Ascending aorta (tissue), 2 donors: ENCODE measurements around the gene PGC. TPM values are rescaled to one million over a fixed set of nuclear protein-coding genes. Genes with fewer than 3 reads are reported as not detected.

Experiments
- DNase-seq, 2 donors: peaks; one replicate each; pipeline ENCODE4 v3.0.0-alpha.2; 2019; ENCODE audit warnings: low spot score in 2 of 2
- H3K27ac ChIP-seq, 2 donors: fragments of 200-600 bp; sonication (generic); one replicate each; pipeline ENCODE4 v1.5.1; 2016 to 2017; ENCODE audit warnings: mild to moderate bottlenecking in 1 of 2
- H3K27me3 ChIP-seq: fragments of 200-600 bp; sonication (generic); one replicate; pipeline ENCODE4 v1.5.1; 2017
- H3K36me3 ChIP-seq, 2 donors: fragments of 200-600 bp; sonication (generic); one replicate each; pipeline ENCODE4 v1.5.1; 2016
- H3K4me1 ChIP-seq, 2 donors: fragments of 200-600 bp; sonication (generic); one replicate each; pipeline ENCODE4 v1.5.1; 2016 to 2017; ENCODE audit warnings: mild to moderate bottlenecking in 1 of 2
- H3K4me3 ChIP-seq, 2 donors: fragments of 200-600 bp; sonication (generic); one replicate each; pipeline ENCODE4 v1.5.1; 2016 to 2017; ENCODE audit warnings: mild to moderate bottlenecking in 1 of 2
- H3K9me3 ChIP-seq, 2 donors: fragments of 200-600 bp; sonication (generic); one replicate each; pipeline ENCODE4 v1.5.1; 2016
- CTCF ChIP-seq, 3 experiments: fragments of 200-600 bp in 2 of 3; fragments of 450-650 bp in 1 of 3; sonication (generic) in 2 of 3; IDR thresholded peaks; one replicate each; pipeline ENCODE4 v1.5.1; 2016 to 2019; ENCODE audit warnings: antibody characterized with exemption in 3 of 3, mild to moderate bottlenecking in 1 of 3, moderate library complexity in 1 of 3
- intact Hi-C: fragments of 100-400 bp; cut with DNase I; formaldehyde crosslinking; loops from one replicate; pipeline ENCODE4 v1.15.1; 2023
- total RNA-seq: library from RNA; depleted of rRNA; stranded (reverse); fragments of >200 nt; gene quantifications from one replicate; pipeline ENCODE4 v1.1.0, GENCODE V29; 2016

PGC gene
- total RNA-seq, 1 donor from 2014 or later: 0.53 TPM

GRCh38 chr6:41720783-41721182 lies 26.4 kb downstream of the PGC start:
- intact Hi-C loops: no loop called here
- no peaks in the 10 kb centered on the region for H3K36me3 ChIP-seq
- no peak overlapping the region for H3K27ac ChIP-seq
- no peaks in the 10 kb centered on the region for H3K27me3 ChIP-seq
- H3K4me1 ChIP-seq: peaks cover 7 to 48% of the 10 kb centered on the region in 2 donors
- H3K9me3 ChIP-seq: no peaks in the 10 kb centered on the region
- DNase-seq: no peak
- no peak for TF ChIP-seq CTCF (IDR thresholded peaks at IDR 0.05)
- H3K4me3 ChIP-seq: no peak overlapping the region

- TF ChIP-seq CTCF (IDR thresholded peaks at IDR 0.05): no peak
- DNase-seq: no peak
- Histone ChIP-seq H3K9me3 (no peaks in the 10 kb centered on the region), H3K4me3 (no peak overlapping the region), H3K27ac (no peak overlapping the region), H3K36me3 (no peaks in the 10 kb centered on the region), H3K27me3 (no peaks in the 10 kb centered on the region), H3K4me1 (peaks cover 7 to 47% of the 10 kb centered on the region in 2 donors)
- intact Hi-C loops: no loop called here
Observed at GRCh38 chr6:41720262-41720620, 27.0 kb downstream of the PGC start.

- intact Hi-C loops: no loop called here
- no peak for TF ChIP-seq CTCF (IDR thresholded peaks at IDR 0.05)
- H3K27ac ChIP-seq: no peak overlapping the region
- H3K4me1 ChIP-seq: peaks cover 7 to 41% of the 10 kb centered on the region in 2 donors
- H3K36me3 ChIP-seq: no peaks in the 10 kb centered on the region
- no peak for DNase-seq
- H3K27me3 ChIP-seq: no peaks in the 10 kb centered on the region
- H3K4me3 ChIP-seq: no peak overlapping the region
- H3K9me3 ChIP-seq: no peaks in the 10 kb centered on the region
Observed at GRCh38 chr6:41719436-41720261, 27.5 kb downstream of the PGC start.

- Histone ChIP-seq H3K36me3 (no peaks in the 10 kb centered on the region), H3K9me3 (no peaks in the 10 kb centered on the region), H3K4me1 (peaks cover 9 to 39% of the 10 kb centered on the region in 2 donors), H3K27me3 (no peaks in the 10 kb centered on the region), H3K27ac (no peak overlapping the region), H3K4me3 (no peak overlapping the region)
- TF ChIP-seq CTCF (IDR thresholded peaks at IDR 0.05): no peak
- DNase-seq: no peak
- intact Hi-C loops: no loop called here
Observed at GRCh38 chr6:41718828-41719227, 28.4 kb downstream of the PGC start.

GRCh38 chr6:41717392-41717736 lies 29.8 kb downstream of the PGC start:
- intact Hi-C loops: no loop called here
- no peak for DNase-seq
- H3K27ac ChIP-seq: no peak overlapping the region

More at GRCh38 chr6:41717392-41717736, 29.8 kb downstream of the PGC start:
- Histone ChIP-seq H3K9me3 (no peaks in the 10 kb centered on the region), H3K36me3 (no peaks in the 10 kb centered on the region), H3K4me3 (no peak overlapping the region), H3K27me3 (no peaks in the 10 kb centered on the region), H3K4me1 (peaks cover 17 to 43% of the 10 kb centered on the region in 2 donors)
- TF ChIP-seq CTCF (IDR thresholded peaks at IDR 0.05): no peak
